GM19438 (cell line): ENCODE results near the gene NRCAM.

Experiments used
- ATAC-seq: cut with Tn5 transposase; IDR thresholded peaks from one replicate; pipeline ENCODE4 v1.9.1; 2021; ENCODE audit warnings: low read depth; ENCODE audit not compliant: unreplicated experiment

Gene NRCAM

GRCh38 chr7:108321359-108321758 lies 134.9 kb downstream of the NRCAM start:
- ATAC-seq, result no peak

DNA sequence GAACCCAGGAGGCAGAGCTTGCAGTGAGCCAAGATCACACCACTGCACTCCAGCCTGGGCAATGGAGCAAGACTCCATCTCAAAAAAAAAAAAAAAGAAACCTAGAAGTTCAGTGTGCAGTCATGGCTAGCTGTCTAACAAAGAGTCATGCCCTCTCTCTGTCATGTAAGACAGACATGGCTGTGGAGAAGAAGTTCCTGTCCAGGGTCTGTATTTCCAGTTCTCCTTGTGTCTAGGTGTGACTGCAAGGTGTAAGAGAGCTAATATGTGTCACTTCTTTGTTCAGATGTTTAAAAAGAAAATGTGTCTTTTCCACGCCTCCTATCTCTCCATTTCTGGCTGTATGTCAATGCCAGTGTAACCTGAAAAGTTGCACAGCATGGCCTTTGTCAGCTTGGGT lies 139.5 kb downstream of the NRCAM start:
- ATAC-seq, result no peak

DNA sequence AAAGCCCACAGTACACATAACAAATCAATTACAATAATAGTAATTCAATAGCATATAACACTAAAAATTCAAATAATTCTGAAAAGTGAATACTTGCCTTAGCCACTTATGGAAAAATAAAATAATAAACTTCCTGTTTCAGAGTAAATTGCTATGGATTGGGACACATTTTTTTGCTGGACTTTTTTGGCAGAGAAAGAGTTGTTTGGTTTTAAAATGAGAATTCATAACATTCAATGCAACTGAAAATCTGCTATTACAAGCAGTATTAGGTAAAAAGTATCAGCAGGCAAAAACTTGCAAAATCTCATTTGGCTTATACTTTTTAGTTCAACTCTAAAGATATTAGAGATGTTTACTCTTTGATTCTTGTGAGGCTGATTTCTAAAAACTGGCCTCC lies 141.7 kb downstream of the NRCAM start:
- no peak for ATAC-seq

- ATAC-seq, result no peak
Observed at GRCh38 chr7:108314049-108314448, 142.2 kb downstream of the NRCAM start.

DNA sequence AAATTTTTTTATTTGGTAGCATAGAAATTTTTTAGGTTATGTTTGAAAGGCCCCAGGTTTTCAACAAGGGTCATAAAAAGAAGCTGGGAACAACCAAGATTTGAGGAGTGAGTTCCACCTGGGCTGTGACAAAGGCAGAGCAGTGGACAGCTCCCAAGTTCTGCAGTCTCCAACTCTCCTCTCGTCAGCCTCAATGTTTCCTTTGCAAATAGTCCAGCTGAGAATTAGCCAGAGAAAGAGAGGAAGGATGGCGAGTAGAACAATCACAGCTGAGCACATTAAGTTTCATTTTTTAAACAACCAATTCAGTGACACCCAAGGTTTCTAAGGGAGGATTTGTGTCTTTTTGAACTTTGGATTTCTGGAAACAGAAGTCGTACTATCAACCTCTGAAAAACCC lies 143.2 kb downstream of the NRCAM start:
- ATAC-seq, result no peak

DNA sequence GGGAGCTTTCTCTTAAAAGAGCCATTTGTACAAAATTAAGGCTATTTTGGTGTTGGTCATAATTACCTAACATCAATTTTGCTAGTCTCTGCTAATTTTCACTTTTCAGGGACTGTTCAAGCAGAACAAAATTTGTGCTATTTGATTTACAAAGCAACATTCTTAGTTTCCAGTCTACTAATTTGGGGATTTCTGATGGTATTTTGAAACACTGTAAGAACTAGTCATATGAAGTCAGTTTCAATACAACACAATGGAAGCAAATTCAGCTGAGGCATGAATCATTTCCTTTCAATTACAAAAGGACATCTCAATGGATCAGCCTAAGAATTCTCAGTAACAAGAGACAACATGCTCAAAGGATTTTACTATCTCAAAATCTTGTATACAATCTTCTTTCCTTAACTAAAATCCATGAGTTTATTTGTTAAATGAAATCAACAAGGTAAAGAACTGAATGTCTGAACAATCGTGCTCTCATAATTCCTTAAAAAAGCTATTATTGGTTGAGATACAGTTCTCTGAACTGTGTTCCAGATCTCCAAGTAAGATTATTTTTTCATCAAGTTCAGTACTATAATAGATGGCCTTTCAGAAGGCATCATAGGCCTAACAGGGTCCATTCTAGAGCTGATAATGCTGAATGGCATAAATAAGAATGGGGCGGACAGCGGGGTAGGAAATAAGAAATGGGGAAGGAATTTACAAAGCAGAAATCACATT lies 144.6 kb downstream of the NRCAM start:
- ATAC-seq, result peak; percentile 65

DNA sequence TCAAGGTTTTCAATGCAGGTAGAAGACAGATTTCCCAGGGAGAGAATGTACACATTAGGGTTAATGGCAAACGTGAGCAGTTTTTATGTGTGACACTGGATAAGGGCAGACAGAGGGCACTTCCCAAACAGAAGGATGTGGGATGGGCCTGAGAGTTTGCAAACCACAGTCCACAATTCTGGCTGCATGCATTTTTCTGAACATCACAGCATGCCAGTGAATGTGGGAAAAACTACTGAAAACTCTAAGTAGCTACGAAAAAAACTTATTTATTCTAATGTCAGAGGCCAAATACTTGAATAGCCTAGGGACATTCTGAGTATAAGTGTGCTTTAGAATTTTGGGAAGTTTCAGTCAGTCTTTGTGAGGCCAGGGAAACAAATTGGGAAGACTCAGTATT lies 145.9 kb downstream of the NRCAM start:
- no peak for ATAC-seq

DNA sequence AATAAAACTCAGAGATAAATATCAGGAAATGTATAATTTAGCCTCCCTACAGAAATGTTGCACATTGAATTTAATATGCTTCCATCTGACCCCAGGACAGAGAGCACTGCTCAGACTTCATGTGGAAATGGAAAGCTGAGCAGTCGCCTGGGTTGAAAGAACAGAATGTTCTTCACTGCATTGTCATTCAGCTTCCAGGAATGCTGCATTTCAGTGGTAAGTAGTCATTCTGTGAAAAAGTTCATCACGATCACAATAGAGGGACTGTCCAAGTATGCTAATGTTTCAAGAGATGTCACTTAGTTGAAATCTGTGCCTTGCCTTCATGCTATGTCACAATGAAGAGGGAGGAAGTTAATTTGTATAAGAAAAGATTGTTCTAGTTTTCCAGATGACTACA lies 147.3 kb downstream of the NRCAM start:
- ATAC-seq, result no peak

DNA sequence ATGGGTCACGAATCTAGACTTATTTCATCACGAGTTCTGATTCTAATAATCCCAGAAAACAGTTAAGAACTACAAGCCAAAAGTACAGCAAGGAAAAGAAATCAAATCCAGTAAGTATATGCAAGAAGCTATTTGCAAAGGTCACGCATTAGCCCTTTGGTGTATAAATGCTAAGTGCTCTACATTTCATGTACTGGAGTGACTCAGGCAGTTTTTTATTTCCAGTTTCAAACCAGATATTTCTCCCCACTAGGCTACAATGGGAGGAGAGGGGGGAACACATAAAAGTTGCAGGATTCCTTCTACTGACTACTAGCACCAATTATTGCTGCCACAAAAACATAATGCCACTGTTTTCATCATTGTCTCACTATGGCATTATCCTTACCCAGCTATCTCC lies 148.0 kb downstream of the NRCAM start:
- no peak for ATAC-seq

GRCh38 chr7:108307595-108307994 lies 148.6 kb downstream of the NRCAM start:
- ATAC-seq, result no peak

- no peak for ATAC-seq
Observed at GRCh38 chr7:108307194-108307593, 149.0 kb downstream of the NRCAM start.

DNA sequence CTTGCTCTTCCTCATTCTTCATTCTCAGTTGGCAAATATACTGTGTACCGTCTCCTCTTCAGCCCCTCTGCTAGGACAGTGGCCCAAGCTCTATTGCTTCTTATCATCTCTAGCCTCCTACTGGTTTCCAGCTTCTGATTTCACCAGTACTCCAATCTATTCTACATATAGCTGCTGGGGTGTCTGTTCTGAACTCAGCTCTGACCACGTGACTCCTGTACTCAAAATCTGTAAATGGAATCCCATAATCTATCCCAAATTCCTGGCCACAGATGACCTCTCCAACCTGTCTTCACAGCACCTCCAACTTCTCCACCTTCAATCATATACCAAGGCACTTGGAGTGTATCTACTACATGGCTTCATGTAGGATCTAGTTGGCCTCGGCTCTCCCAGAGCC lies 152.9 kb downstream of the NRCAM start:
- ATAC-seq, result no peak

DNA sequence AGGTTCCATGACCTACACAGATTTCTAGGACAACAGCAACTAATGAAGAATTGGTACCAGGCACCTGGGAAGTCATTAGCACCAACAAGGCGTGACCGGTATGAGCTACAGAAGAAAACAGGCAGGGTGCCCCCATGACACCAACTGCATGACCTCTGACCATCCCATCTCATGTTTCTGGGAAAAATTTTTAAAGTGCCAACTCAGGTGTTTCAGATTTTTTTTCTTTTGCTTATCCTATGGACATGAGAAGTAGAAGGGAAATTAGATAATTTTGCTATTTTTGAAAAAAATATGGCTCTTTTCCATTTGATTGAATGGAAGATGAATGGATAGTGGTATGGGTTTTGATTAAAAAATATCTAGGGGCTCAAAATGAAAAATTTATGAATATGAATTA lies 154.8 kb downstream of the NRCAM start:
- no peak for ATAC-seq

- ATAC-seq, result no peak
Observed at GRCh38 chr7:108299251-108299973, 156.8 kb downstream of the NRCAM start.

DNA sequence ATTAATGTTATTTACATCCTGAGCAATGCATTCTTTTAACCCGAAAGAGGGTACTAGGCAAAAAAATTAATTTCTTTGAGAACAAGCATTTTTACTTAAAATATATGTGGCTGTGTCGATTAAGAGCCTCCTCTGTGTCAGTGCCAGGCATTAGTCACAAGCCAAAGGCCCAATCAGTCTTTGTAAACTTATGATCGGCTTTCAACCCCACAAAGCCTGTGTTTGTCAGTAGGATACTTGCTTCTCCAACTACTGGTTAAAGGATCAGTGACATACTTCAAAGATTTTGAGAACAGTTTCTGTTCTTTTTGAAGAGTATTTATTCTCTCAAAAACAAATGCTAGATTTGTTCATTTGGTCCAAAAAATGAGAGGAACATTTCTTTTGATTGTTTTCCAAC lies 159.3 kb downstream of the NRCAM start:
- ATAC-seq, result no peak

DNA sequence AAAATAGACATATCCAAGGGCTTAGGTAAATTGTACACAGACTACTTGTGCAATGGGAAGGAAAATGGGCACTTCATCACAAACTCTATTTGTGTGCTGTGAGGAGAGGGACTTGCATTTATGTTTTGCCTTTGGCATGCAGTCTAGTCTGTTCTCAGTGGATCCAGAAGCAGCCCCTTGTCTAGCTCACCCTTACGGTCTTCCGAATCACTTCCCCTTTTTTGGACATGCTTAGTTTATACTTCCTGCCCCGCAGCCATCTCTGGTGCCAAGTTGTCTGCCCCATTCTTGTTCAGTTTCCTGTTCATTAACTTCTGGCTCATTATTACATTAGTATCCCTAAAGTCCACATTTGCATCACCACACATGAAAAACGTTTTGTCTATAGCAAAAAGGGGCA lies 161.6 kb downstream of the NRCAM start:
- ATAC-seq, result peak; percentile 100

GRCh38 chr7:108293149-108293612 lies 163.1 kb downstream of the NRCAM start:
- no peak for ATAC-seq

- no peak for ATAC-seq
Observed at GRCh38 chr7:108292541-108292940, 163.7 kb downstream of the NRCAM start.

DNA sequence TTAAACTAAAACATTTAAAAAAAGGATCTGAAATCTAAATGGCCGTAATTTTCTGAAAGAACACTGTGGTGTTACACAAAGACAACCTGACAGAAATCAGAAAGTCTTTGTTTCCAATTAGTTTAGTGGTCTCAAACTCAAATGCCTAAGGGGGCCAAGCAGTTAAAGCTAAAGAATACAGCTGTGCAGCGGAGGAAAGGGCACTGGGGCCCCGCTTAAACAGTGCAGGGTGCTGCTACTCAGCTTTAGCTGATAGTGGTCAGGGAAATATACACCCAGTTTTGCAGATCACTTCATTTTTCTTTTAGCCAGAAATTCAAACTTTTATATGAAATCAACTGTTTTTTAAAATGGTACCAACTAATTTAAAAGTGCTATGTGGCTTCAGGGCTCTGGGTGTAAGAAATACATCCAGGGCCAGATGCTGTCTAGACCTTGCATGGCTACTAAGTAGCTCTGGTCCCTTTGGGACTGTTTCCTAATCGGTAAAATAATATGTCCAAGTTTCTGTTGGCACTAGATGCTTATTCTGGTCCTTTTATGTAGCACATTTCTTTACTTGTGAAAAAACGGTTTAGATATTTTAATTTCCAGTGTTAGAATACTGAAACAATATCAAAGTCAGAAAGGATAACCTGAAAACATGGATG lies 164.3 kb downstream of the NRCAM start:
- no peak for ATAC-seq

- no peak for ATAC-seq
Observed at GRCh38 chr7:108291152-108291508, 165.1 kb downstream of the NRCAM start.

- ATAC-seq, result no peak
Observed at GRCh38 chr7:108290459-108291151, 165.6 kb downstream of the NRCAM start.
